SK-N-SH (cell line): ENCODE measurements around the gene GTPBP3. TPM values are rescaled to one million over a fixed set of nuclear protein-coding genes. Genes with fewer than 3 reads are reported as not detected.

ENCODE experiments used
- CTCF ChIA-PET: fragments of 300-600, 350-600 bp; formaldehyde crosslinking; extraction: SDS; loops from one replicate; lab custom pipeline; 2021; lab: Yijun Ruan, JAX
- POLR2A ChIA-PET: fragments of 350-600 bp; sonication (Branson Sonifier 250); formaldehyde crosslinking; extraction: SDS; loops from one replicate; lab custom pipeline; 2020; ENCODE audit warnings: antibody characterized with exemption, inconsistent platforms; lab: Yijun Ruan, JAX
- DNase-seq: peaks from one replicate; pipeline ENCODE4 v3.0.0; 2012
- H2AFZ ChIP-seq: fragments of 200-600 bp; sonication (generic); 2 replicates; pipeline ENCODE4 v1.8.1; 2016; ENCODE audit warnings: antibody characterized with exemption, mild to moderate bottlenecking, low read depth
- H3F3A ChIP-seq: fragments of 200-600 bp; sonication (generic); replicated peaks from 2 replicates; pipeline ENCODE3; 2016; ENCODE audit warnings: antibody characterized with exemption, mild to moderate bottlenecking; ENCODE audit not compliant: insufficient read depth
- H3K27ac ChIP-seq, 2 experiments: fragments of 200-500 bp in 1 of 2; fragments of 200-600 bp in 1 of 2; sonication (Bioruptor generic) in 1 of 2; sonication (generic), shearing (Covaris generic) in 1 of 2; 2 replicates each; pipeline versions ENCODE4 v1.5.1 to v1.6.1; 2014 to 2016; ENCODE audit warnings: low read depth in 2 of 2, inconsistent platforms in 1 of 2, low read length in 1 of 2, mild to moderate bottlenecking in 1 of 2, mixed read lengths in 1 of 2
- H3K27me3 ChIP-seq: fragments of 200-600 bp; sonication (generic), shearing (Covaris generic); 2 replicates; pipeline ENCODE4 v1.6.1; 2016; ENCODE audit warnings: mixed run types; ENCODE audit not compliant: insufficient read depth
- H3K36me3 ChIP-seq, 2 experiments: fragments of 200-500 bp in 1 of 2; fragments of 200-600 bp in 1 of 2; sonication (Bioruptor generic) in 1 of 2; sonication (generic) in 1 of 2; replicated peaks in 1 of 2; 2 replicates each; pipeline versions ENCODE3 to v1.5.1; 2014 to 2016; ENCODE audit warnings: low read length in 1 of 2, mild to moderate bottlenecking in 1 of 2; ENCODE audit not compliant: insufficient read depth in 2 of 2, control insufficient read depth in 1 of 2
- H3K4me1 ChIP-seq, 2 experiments: fragments of 200-500 bp in 1 of 2; fragments of 200-600 bp in 1 of 2; sonication (Bioruptor generic) in 1 of 2; sonication (generic), shearing (Covaris generic) in 1 of 2; 2 replicates each; pipeline versions ENCODE4 v1.5.1 to v1.6.1; 2014 to 2016; ENCODE audit warnings: low read depth in 1 of 2, low read length in 1 of 2, mixed run types in 1 of 2; ENCODE audit not compliant: insufficient read depth in 2 of 2, control insufficient read depth in 1 of 2
- H3K4me2 ChIP-seq: fragments of 200-600 bp; sonication (generic), shearing (Covaris generic); 2 replicates; pipeline ENCODE4 v1.6.1; 2017; ENCODE audit warnings: mixed run types
- H3K4me3 ChIP-seq, 2 experiments: fragments of 200-500 bp in 1 of 2; fragments of 200-600 bp in 1 of 2; sonication (Bioruptor generic) in 1 of 2; sonication (generic), shearing (Covaris generic) in 1 of 2; 2 replicates each; pipeline versions ENCODE4 v1.5.1 to v1.8.1; 2014 to 2016; ENCODE audit warnings: low read depth in 2 of 2, inconsistent platforms in 1 of 2, low read length in 1 of 2, mild to moderate bottlenecking in 1 of 2, mixed read lengths in 1 of 2, moderate library complexity in 1 of 2
- H3K79me2 ChIP-seq: fragments of 200-600 bp; sonication (generic); 2 replicates; pipeline ENCODE4 v1.8.1; 2017; ENCODE audit warnings: mild to moderate bottlenecking; ENCODE audit not compliant: insufficient read depth
- H3K9ac ChIP-seq: fragments of 200-600 bp; sonication (generic); 2 replicates; pipeline ENCODE4 v1.6.1; 2017; ENCODE audit warnings: mixed run types
- H3K9me2 ChIP-seq: fragments of 200-600 bp; sonication (generic); 2 replicates; pipeline ENCODE4 v1.6.1; 2017; ENCODE audit warnings: mixed run types
- H3K9me3 ChIP-seq: fragments of 200-600 bp; sonication (generic); 2 replicates; pipeline ENCODE4 v1.6.1; 2017; ENCODE audit warnings: mixed run types, mild to moderate bottlenecking, moderate library complexity
- H4K20me1 ChIP-seq: fragments of 200-600 bp; sonication (generic); 2 replicates; pipeline ENCODE4 v1.6.1; 2017; ENCODE audit warnings: mild to moderate bottlenecking, mixed run types; ENCODE audit not compliant: insufficient read depth
- CTCF ChIP-seq: fragments of 200-600 bp; sonication (generic); IDR thresholded peaks from 2 replicates; pipeline ENCODE4 v1.6.1; 2017; ENCODE audit warnings: antibody characterized with exemption, mild to moderate bottlenecking, moderate library complexity
- ELF1 ChIP-seq: IDR thresholded peaks from 2 replicates; pipeline ENCODE4 v1.4.0; 2012
- EP300 ChIP-seq, 2 experiments: IDR thresholded peaks; 2 replicates each; pipeline versions ENCODE4 v1.4.0 to v1.6.1; 2012; ENCODE audit warnings: borderline replicate concordance in 1 of 2, low read depth in 1 of 2, low read length in 1 of 2
- FOSL2 ChIP-seq: IDR thresholded peaks from 2 replicates; pipeline ENCODE4 v1.4.0; 2012; ENCODE audit warnings: low read depth, mild to moderate bottlenecking, moderate library complexity, borderline replicate concordance
- FOXM1 ChIP-seq: IDR thresholded peaks from 2 replicates; pipeline ENCODE4 v1.4.0; 2012; ENCODE audit warnings: low read depth, mild to moderate bottlenecking
- JUND ChIP-seq: IDR thresholded peaks from 2 replicates; pipeline ENCODE4 v1.4.0; 2012
- NRF1 ChIP-seq: IDR thresholded peaks from 2 replicates; pipeline ENCODE4 v1.6.1; 2012; ENCODE audit warnings: low read depth, mild to moderate bottlenecking, low read length
- POLR2AphosphoS5 ChIP-seq: IDR thresholded peaks from 2 replicates; pipeline ENCODE4 v1.6.1; 2012; ENCODE audit warnings: low read depth, low read length
- RAD21 ChIP-seq: IDR thresholded peaks from 2 replicates; pipeline ENCODE4 v1.6.1; 2012; ENCODE audit warnings: mild to moderate bottlenecking, low read length
- SIN3A ChIP-seq: IDR thresholded peaks from 2 replicates; pipeline ENCODE4 v1.6.1; 2012; ENCODE audit warnings: low read depth, mild to moderate bottlenecking, low read length, moderate library complexity, borderline replicate concordance
- SMC3 ChIP-seq: IDR thresholded peaks from 2 replicates; pipeline ENCODE4 v1.6.1; 2012; ENCODE audit warnings: low read depth, low read length, improper control_type of control experiment
- TAF1 ChIP-seq: IDR thresholded peaks from 2 replicates; pipeline ENCODE4 v1.6.1; 2012; ENCODE audit warnings: low read depth, mild to moderate bottlenecking, low read length, moderate library complexity, borderline replicate concordance
- TCF12 ChIP-seq: IDR thresholded peaks from 2 replicates; pipeline ENCODE4 v1.4.0; 2012
- TEAD4 ChIP-seq: IDR thresholded peaks from 2 replicates; pipeline ENCODE4 v1.4.0; 2012; ENCODE audit warnings: mild to moderate bottlenecking, borderline replicate concordance; ENCODE audit not compliant: insufficient read depth
- YY1 ChIP-seq: IDR thresholded peaks from 2 replicates; pipeline ENCODE4 v1.4.0; 2012; ENCODE audit warnings: low read depth, mild to moderate bottlenecking
- WGBS: methylation state at CpG from one replicate; pipeline ENCODE4 v1.1.6; 2017; ENCODE audit warnings: low lambda C conversion rate; 5-methylcytosine and 5-hydroxymethylcytosine counted together
- polyA plus RNA-seq, 3 experiments: library from polyadenylated mRNA; depleted of rRNA; stranded (reverse); fragments of >200 nt; gene quantifications; 2 replicates each; pipeline ENCODE4 v1.2.3, GENCODE V29; 2012
- TF ChIP-seq, protein P1 (sequence below): fragments of 150-350 bp; IDR thresholded peaks from 2 replicates; pipeline ENCODE4 v1.6.1; 2016; ENCODE audit warnings: mild to moderate bottlenecking, low read depth, low read length
- TF ChIP-seq, protein P2 (sequence below): IDR thresholded peaks from 2 replicates; pipeline ENCODE4 v1.4.0; 2012; ENCODE audit warnings: low read depth, borderline replicate concordance
- TF ChIP-seq, protein P3 (sequence below): IDR thresholded peaks from 2 replicates; pipeline ENCODE4 v1.4.0; 2012; ENCODE audit warnings: low read depth

GTPBP3 gene
- polyA plus RNA-seq, 1 of the 3 experiments (the other 2 are of a cell fraction) = 21.6 TPM

GRCh38 chr19:17326595-17326966, 10.8 kb upstream of the GTPBP3 start:
- CTCF ChIA-PET = interaction anchor here (1.3 kb wide), 1 partner anchor 15 kb away, joined by 4 read pairs; no protein-coding TSS in a partner anchor
- Histone ChIP-seq H3K9me3 (no peaks in the 10 kb centered on the region), H3K9me2 (no peaks in the 10 kb centered on the region)
- WGBS = 90% methylated on average over 10 of the region's 11 CpGs
- POLR2A ChIA-PET = interaction anchor here (1.1 kb wide), 1 partner anchor 17 kb away, joined by 4 read pairs; the partner anchor contains the start of gene DDA1
- TF ChIP-seq EP300 (IDR thresholded peaks at IDR 0.05; ENCODE audit: borderline replicate concordance in 1 of 2, low read depth in 1 of 2, low read length in 1 of 2) = no peak
- TF ChIP-seq RAD21 = no peak
- TF ChIP-seq, protein P1, sequence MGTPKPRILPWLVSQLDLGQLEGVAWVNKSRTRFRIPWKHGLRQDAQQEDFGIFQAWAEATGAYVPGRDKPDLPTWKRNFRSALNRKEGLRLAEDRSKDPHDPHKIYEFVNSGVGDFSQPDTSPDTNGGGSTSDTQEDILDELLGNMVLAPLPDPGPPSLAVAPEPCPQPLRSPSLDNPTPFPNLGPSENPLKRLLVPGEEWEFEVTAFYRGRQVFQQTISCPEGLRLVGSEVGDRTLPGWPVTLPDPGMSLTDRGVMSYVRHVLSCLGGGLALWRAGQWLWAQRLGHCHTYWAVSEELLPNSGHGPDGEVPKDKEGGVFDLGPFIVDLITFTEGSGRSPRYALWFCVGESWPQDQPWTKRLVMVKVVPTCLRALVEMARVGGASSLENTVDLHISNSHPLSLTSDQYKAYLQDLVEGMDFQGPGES = no peak
- no peak for TF ChIP-seq TCF12
- TF ChIP-seq TAF1 = no peak
- TF ChIP-seq, protein P2, sequence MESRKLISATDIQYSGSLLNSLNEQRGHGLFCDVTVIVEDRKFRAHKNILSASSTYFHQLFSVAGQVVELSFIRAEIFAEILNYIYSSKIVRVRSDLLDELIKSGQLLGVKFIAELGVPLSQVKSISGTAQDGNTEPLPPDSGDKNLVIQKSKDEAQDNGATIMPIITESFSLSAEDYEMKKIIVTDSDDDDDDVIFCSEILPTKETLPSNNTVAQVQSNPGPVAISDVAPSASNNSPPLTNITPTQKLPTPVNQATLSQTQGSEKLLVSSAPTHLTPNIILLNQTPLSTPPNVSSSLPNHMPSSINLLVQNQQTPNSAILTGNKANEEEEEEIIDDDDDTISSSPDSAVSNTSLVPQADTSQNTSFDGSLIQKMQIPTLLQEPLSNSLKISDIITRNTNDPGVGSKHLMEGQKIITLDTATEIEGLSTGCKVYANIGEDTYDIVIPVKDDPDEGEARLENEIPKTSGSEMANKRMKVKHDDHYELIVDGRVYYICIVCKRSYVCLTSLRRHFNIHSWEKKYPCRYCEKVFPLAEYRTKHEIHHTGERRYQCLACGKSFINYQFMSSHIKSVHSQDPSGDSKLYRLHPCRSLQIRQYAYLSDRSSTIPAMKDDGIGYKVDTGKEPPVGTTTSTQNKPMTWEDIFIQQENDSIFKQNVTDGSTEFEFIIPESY = no peak
- no peak for TF ChIP-seq NRF1
- TF ChIP-seq FOXM1 = no peak
- no peak for TF ChIP-seq JUND
- no peak for TF ChIP-seq SMC3
- TF ChIP-seq TEAD4 = no peak
- no peak for TF ChIP-seq ELF1
- TF ChIP-seq POLR2AphosphoS5 = no peak
- TF ChIP-seq FOSL2 = no peak
- no peak for TF ChIP-seq YY1
- no peak for TF ChIP-seq CTCF
- no peak for TF ChIP-seq SIN3A
- TF ChIP-seq, protein P3, sequence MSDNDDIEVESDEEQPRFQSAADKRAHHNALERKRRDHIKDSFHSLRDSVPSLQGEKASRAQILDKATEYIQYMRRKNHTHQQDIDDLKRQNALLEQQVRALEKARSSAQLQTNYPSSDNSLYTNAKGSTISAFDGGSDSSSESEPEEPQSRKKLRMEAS = no peak
- TF ChIP-seq, all 33 proteins: peak for 0
- no peak overlapping the region for H3K4me3 ChIP-seq
- H3K36me3 ChIP-seq = peaks cover 0 to 22% of the 10 kb centered on the region in 2 experiments
- H3K27me3 ChIP-seq = no peaks in the 10 kb centered on the region
- no peaks in the 10 kb centered on the region for H3K79me2 ChIP-seq
- no peak overlapping the region for H3K27ac ChIP-seq
- no peaks in the 10 kb centered on the region for H3F3A ChIP-seq
- no peak overlapping the region for H3K9ac ChIP-seq
- H4K20me1 ChIP-seq = no peaks in the 10 kb centered on the region
- no peak overlapping the region for H3K4me2 ChIP-seq
- DNase-seq = no peak
- H2AFZ ChIP-seq = no peak overlapping the region
- H3K4me1 ChIP-seq = no peaks in the 10 kb centered on the region
